Activated CD4-positive, alpha-beta T cell treated with anti-CD3 and anti-CD28 coated beads, Interleukin-10, Interleukin-2, amounts not matched to agents 100 ng/mL and 50 ng/mL, durations not matched to agents 16 hours and 8 hours (primary cell): ENCODE results near the gene CTSZ.
"Not testable (repeated sequence)": the region's sequence is repeated elsewhere in the genome, so short reads cannot be mapped to it uniquely, and the experiment has no call there.

Experiments
- DNase-seq: peaks from one replicate; pipeline ENCODE4 v3.0.0-alpha.2; 2020

Gene CTSZ

DNA sequence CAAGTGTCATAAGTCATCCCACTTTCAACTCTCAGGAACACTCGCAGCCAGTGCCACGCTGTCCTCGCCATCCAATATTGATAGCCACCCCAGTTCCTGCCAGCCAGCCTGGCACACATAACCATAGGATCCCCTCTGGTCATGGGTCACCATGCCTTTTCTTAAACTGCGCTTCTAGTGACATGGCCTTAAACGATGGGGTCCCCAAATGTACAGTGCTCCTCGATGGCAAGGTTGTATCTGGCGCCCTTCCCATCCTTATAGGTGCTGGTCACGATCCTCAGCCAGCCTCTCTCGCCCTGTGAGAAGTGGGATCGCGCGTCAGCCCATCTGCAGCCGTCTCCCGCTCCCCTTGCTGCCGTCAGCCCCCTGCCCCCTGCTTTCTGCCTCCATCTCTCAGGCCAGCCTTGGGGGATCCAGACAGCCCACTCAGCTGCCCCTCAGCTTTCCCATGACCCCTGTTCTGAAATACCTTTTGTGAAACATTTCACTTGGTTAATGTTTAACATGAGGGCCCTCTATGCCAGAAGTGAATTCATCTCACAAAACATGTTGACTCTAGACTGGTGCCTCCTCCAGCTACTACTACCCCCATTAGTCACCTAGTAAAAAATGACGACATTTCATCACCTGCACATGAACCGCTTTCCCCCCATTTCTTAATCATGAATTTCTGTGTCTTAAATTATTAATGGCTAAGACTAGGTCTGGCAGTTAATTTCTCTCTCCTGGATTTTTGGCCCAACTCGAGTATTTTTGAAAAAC, 11.4 kb downstream of the CTSZ start:
- DNase-seq = no peak

DNA sequence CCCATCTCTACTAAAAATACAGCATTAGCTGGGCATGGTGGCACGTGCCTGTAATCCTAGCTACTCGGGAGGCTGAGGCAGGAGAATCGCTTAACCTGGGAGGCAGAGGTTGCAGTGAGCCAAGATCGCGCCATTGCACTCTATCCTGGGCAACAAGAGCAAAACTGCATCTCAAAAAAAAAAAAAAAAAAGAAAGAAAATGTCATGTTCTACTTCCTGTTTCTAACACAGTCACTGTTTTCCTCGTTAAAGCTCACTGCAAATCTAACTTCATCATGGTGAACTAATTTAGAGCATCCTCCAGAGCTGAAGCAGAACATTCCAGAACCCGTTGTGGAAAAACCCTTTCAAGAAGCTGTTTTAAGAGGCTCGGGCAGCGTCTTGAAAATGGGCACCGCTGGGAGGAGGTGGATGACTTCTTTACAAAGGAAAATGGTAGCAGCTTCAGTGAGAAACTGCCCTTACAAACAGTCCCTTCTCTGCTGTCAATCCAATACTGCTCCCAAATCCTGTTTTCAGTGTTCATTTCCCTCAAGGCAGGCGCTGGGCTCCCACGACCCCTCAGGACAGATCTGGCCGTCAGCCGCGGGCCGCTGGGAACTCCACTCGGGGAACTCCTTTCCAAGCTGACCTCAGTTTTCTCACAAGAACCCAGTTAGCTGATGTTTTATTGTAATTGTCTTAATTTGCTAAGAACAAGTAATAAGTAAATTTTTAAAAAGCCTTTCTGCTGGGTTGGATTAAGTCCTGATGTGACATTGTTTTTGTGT, 12.5 kb downstream of the CTSZ start:
- no peak for DNase-seq

DNA sequence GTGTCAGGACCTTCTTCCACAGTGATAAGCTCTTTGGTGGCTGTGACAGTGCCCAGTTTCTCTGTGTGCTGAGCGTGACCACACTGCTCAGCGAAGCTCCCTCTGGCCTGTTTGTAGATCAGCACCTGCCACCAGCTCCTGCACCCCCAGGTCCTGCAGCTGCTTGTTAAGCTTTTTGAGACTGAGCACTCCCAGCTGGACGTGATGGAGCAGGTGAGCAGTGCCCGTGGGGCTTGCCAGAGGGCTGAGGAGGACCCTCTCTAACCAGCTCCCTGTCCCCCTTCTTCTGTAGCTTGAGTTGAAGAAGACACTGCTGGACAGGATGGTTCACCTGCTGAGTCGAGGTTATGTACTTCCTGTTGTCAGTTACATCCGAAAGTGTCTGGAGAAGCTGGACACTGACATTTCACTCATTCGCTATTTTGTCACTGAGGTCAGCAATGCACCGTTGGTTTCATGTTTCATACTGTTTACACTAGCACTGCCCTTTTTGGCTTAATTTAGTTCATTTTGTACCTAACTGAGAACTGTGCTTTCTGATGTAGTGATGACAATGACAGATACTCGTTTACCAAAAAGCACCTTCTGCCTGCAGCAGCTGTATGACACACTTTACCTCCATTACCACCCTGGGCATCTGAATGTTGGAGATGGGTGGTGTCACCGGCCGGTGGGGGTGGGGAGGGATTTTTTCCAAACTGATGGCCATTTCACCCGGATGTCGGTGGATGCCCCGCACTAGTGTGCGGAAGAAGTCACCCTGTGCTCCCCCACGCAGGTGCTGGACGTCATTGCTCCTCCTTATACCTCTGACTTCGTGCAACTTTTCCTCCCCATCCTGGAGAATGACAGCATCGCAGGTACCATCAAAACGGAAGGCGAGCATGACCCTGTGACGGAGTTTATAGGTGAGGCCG, 13.5 kb downstream of the CTSZ start:
- no peak for DNase-seq

DNA sequence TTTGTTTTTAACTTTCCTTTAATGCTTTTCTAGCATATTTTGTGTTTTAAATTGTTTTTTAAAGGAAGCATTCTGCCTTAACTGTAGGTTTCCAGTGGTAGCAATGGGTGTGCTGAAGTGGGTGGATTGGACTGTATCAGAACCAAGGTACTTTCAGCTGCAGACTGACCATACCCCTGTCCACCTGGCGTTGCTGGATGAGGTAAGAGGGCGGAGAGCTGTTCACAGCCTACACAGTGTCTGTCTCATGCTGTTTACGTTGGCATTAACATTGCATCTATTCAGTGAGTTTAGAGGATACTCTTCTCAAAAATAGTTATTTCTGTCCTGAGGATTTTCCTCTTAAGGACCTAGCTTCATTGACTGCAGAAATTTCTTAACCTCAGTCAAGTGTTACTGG, 14.1 kb downstream of the CTSZ start:
- DNase-seq = no peak

- no peak for DNase-seq
These were observed 15.3 kb downstream of the CTSZ start for GRCh38 chr20:58991715-58992114.

GRCh38 chr20:58990651-58991445, 16.2 kb downstream of the CTSZ start:
- no peak for DNase-seq

DNA sequence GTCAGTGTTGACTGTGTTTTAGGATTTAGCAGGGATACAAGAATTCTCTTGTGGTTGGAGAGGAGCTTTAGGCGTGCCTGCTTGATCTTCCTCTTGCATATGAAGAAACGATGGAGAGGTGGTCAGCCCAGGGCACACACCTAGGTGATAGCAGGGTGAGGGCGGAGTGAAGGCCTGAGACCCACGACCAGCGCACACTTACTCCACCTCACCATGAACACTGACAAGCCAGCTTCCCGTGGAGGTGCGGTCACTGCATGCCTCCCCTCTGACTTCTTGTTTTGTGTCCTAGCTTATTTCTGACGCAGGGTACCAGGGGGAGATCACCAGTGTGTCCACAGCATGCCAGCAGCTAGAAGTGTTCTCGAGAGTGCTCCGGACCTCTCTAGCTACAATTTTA, 17.9 kb downstream of the CTSZ start:
- no peak for DNase-seq

GRCh38 chr20:58988565-58988882, 18.5 kb downstream of the CTSZ start:
- DNase-seq = no peak

DNA sequence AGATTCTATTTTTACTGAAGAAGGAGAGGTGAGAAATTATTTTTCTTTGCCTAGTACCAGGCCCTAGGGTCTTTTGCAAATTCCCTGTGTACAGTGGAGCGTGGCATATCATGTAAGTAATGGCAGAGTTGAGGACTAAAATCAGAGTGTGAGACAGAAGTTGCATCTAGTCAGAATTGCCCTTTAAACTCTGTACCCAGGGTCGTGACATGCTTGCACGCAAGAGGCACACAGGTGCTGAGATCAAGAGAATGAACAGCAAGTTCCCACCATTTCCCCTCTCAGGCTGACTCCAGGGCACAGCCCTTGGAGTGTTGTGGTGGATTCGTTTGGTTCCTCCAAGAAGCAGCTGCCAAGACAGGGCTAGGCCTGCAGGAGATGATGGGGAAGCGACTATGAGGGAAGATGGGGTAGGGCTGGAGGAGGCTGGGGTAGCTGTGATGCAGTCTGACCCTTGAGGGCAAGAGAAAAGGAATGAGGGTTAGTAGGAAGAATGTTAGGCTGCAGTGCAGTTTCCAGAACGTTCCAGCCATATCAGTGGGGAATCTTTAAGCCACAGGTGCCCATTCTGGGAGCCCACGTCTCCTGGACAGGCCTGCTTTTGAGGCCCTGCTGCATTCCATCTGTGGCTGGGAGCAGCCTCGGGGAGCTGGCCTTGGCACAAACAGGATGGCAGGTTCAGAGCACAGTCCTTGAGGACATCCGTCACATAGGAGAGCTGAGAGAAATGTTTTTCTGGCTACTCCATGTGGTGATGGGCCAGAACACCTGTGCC, 19.1 kb downstream of the CTSZ start:
- no peak for DNase-seq

- peak; percentile 52 for DNase-seq
These were observed 20.0 kb downstream of the CTSZ start for GRCh38 chr20:58986968-58987517.

DNA sequence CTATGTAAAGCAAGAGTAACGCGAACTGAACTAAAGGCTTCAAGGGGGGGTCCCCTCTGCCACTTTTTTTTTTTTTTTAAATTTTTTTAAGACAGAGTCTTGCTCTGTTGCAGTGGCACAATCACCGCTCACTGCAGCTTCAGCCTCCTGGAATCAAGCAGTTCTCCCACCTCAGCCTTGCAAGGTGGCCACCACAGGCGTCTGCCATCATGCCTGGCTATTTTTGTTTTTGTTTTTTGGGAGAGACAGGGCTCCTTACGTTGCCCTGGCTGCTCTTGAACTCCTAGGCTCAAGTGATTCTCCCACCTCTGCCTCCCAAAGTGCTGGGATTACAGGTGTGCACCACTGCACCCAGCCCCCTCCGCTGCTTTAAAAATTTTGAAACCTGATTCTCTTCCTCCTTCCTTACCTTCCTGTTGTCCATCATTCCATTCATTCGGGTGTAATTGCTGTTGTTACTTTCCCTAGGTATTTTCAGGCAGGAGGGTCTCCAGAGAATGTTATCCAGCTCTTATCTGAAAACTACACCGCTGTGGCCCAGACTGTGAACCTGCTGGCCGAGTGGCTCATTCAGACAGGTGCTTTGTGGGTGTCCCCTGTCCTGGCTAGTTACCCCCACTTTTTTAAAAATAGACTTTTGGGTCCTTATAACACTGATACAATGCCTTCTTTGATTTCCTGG, 20.6 kb downstream of the CTSZ start:
- no peak for DNase-seq

DNA sequence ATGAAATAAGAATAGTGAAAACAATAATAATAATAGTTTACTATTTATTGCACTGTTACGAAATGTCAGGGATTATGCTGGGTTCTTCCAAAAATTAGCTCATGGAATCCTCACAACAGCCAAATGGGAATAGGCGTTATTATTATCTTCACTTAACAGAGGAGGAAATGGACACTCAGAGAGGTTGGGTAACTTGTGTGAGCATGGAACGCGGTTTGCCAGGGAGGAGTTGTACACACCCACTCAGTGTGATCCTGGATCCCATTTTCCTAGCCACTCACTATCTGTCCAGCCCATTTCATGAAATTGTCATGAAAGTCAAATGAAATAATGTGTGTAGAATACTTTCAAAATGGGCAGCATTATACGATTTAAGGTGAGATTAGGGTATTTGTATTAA, 21.4 kb downstream of the CTSZ start:
- no peak for DNase-seq

DNA sequence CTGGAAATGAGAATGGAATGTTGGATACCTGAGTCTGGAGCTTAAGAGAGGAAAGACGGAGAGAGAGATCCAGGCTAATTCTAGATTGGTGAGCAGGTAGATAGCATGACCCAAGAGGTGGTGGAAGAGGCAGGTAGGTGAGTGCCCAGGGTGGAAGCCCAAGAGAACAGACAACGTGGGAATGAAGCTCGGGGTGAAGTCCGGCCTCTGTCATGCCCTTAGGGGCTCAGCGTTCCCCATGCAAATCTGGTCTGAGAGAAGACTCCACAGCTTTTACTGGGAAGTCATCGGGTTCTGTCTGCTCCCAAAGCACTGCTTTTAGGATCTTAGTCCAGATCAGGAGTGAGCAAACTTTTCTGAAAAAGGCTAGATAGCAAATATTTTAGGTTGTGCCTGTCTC, 22.4 kb downstream of the CTSZ start:
- DNase-seq = no peak

- not testable (repeated sequence) for DNase-seq
These were observed 24.0 kb downstream of the CTSZ start for GRCh38 chr20:58983115-58983468.

DNA sequence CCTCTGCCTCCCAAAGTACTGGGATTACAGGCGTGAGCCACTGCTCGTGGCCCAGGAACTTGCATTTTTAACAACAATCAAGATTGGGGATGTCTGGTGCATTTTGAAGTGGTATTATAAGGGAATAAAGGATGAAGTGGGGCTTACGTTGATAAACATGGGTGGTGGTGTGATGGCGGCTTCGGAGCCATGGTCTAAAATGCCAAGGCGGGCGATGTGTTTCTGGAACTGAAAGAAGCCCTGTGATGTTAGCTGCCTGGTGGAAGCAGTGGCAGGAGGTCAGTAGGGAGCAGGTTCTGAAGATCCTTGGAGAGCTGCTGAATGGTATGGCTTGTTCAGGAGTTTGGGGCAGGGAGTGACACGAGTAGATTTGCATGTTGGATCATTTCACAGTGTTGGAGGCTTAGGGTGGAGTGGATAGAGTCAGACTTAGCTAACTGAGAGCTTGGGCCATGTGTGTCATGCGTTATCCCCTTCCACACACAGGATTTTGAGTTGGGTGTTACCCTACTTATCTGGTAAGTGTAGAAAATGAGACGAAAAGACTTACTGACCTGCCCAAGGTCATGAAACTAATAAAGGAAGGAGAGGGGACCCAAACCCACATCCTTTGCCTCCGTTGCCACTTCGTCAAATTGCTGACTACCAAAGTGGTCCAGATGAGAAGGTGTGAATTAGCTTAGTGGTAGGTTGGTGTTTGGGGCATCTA, 24.5 kb downstream of the CTSZ start:
- DNase-seq = peak; percentile 61

- peak; percentile 31 for DNase-seq
These were observed 25.3 kb downstream of the CTSZ start for GRCh38 chr20:58981628-58982364.

- peak; percentile 93 for DNase-seq
These were observed 26.1 kb downstream of the CTSZ start, which contains the start of gene NELFCD for GRCh38 chr20:58980711-58981627. Gene NELFCD (plus strand): TSS chr20:58981256. CDS start chr20:58981310, 54 bp downstream.
